Panc1 (cell line): Measurements from ENCODE around the gene COL27A1. TPM values are rescaled to one million over a fixed set of nuclear protein-coding genes. Genes with fewer than 3 reads are reported as not detected.

Experiments
- ATAC-seq: fragments of 200-7000 bp; cut with Tn5 transposase; 2 replicates; pipeline ENCODE4 v1.9.1; 2020; ENCODE audit warnings: mild to moderate bottlenecking, moderate library complexity
- BruUV-seq: library from RNA; stranded (reverse); fragments of 400-500 nt; replicated peaks from 2 replicates; lab custom pipeline; 2021; lab: Mats Ljungman, UMichigan
- CTCF ChIA-PET: fragments of 300-600 bp; sonication (Branson Sonifier 250); formaldehyde crosslinking; loops from one replicate; lab custom pipeline; 2022; ENCODE audit warnings: antibody characterized with exemption; lab: Charles Lee
- POLR2A ChIA-PET: fragments of 300-600 bp; sonication (Branson Sonifier 250); formaldehyde crosslinking; loops from one replicate; lab custom pipeline; 2022; ENCODE audit warnings: antibody characterized with exemption; lab: Charles Lee
- DNase-seq: peaks from one replicate; pipeline ENCODE4 v3.0.0-alpha.2; 2010; ENCODE audit warnings: low read depth, low spot score
- H3K27ac ChIP-seq: 2 replicates; pipeline ENCODE4 v1.5.1; 2011; ENCODE audit warnings: mild to moderate bottlenecking, low read length, inconsistent platforms
- H3K27me3 ChIP-seq: fragments of 200-500 bp; sonication (Bioruptor generic); 2 replicates; pipeline ENCODE4 v1.6.0; 2014; ENCODE audit warnings: low read length, inconsistent platforms; ENCODE audit not compliant: control insufficient read depth, insufficient read depth
- H3K36me3 ChIP-seq: fragments of 200-500 bp; sonication (Bioruptor generic); 2 replicates; pipeline ENCODE4 v1.5.1; 2014; ENCODE audit warnings: inconsistent platforms, mild to moderate bottlenecking, low read length, moderate library complexity; ENCODE audit not compliant: control insufficient read depth, insufficient read depth
- H3K4me1 ChIP-seq: 2 replicates; pipeline ENCODE4 v1.5.1; 2011; ENCODE audit warnings: inconsistent platforms, mild to moderate bottlenecking, low read length, moderate library complexity; ENCODE audit not compliant: control insufficient read depth, insufficient read depth
- H3K4me3 ChIP-seq, 2 experiments: 2 replicates each; pipeline ENCODE4 v1.5.1; 2011 to 2012; ENCODE audit warnings: low read depth in 2 of 2, low read length in 2 of 2, mild to moderate bottlenecking in 2 of 2, inconsistent platforms in 1 of 2, moderate library complexity in 1 of 2
- H3K9me3 ChIP-seq: fragments of 200-500 bp; sonication (Bioruptor generic); 2 replicates; pipeline ENCODE4 v1.5.1; 2014; ENCODE audit warnings: low read depth, mild to moderate bottlenecking, inconsistent platforms, low read length, moderate library complexity; ENCODE audit not compliant: control insufficient read depth, insufficient read depth
- CTCF ChIP-seq: fragments of 450-650 bp; IDR thresholded peaks from 2 replicates; pipeline ENCODE4 v1.5.1; 2017; ENCODE audit warnings: mild to moderate bottlenecking
- POLR2AphosphoS5 ChIP-seq: IDR thresholded peaks from 2 replicates; pipeline ENCODE4 v1.6.1; 2012; ENCODE audit warnings: mild to moderate bottlenecking, low read depth, low read length, moderate library complexity
- REST ChIP-seq, 2 experiments: IDR thresholded peaks; 2 replicates each; pipeline ENCODE4 v1.6.1; 2011 to 2012; ENCODE audit warnings: low read depth in 2 of 2, control low read depth in 1 of 2, low read length in 1 of 2, mild to moderate bottlenecking in 1 of 2, moderate library complexity in 1 of 2; ENCODE audit not compliant: insufficient read depth in 1 of 2
- SIN3A ChIP-seq: IDR thresholded peaks from 2 replicates; pipeline ENCODE4 v1.6.1; 2012; ENCODE audit warnings: low read depth, mild to moderate bottlenecking, low read length, moderate library complexity, borderline replicate concordance; ENCODE audit not compliant: insufficient read depth
- TCF7L2 ChIP-seq: IDR thresholded peaks from 2 replicates; pipeline ENCODE4 v1.6.1; 2011; ENCODE audit warnings: mild to moderate bottlenecking, low read depth, low read length, inconsistent platforms
- in situ Hi-C: cut with HindIII; loops from 2 replicates; pipeline ENCODE4 v1.10.0; 2016; ENCODE audit warnings: low sequenced_read_pairs, low pct_unique_long_range_greater_than_20kb
- intact Hi-C: fragments of 100-400 bp; cut with micrococcal nuclease; formaldehyde crosslinking; loops from one replicate; pipeline ENCODE4 v1.10.0; 2022; ENCODE audit not compliant: unreplicated experiment
- total RNA-seq: library from RNA; stranded (reverse); gene quantifications from one replicate; pipeline ENCODE4 v1.2.1, GENCODE V29; 2021; ENCODE audit not compliant: unreplicated experiment

The COL27A1 gene
- total RNA-seq, 1 experiment from 2014 or later: 5.1 TPM

DNA sequence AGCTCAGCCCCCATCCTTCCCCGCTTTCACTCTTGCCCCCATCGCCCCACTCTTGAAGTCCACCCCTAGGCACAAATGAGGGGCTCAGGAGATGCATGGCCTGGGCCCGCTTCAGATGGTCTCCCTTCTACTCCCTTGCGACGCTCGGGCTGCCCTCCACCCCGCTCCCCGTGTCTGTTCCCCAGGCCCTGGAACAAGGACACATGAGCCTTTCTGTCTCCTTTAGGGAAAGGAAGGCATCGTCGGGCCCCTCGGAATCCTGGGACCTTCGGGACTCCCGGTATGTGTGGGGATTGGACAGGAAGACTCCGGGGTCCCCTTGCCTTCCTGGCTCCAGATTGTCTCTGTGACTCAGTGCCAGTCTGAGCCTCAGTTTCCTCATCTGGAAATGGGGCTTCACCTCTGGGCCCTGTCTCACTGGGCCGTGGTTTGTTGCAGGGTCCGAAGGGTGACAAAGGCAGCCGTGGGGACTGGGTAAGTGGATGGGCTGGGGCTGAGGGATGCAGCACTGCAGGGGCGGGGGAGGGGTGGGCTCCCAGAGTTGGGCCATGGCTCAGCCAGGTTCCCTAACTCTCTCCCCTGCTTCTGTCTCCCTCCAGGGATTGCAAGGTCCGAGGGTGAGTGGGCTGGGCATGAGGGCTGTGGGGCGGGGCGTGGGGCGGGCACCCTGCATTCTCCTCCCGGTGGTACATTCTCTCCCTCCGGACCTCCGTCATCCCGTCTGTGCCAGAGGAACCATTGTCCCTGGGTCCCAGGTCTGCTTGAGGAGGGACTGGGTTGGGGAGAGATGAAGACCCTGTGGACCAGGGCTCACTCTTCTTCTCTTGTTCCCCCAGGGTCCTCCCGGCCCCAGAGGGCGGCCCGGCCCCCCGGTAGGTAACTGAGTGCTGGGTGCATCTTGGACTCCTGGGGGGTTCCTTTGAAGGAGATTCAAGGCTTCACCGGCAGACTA is 145.8 kb downstream of the COL27A1 start:
- H3K4me3 ChIP-seq: no peak overlapping the region
- no peak overlapping the region for H3K27ac ChIP-seq
- intact Hi-C loops: loop anchor here (5.0 kb wide), 1 partner anchor 219 kb away; no protein-coding TSS in a partner anchor
- H3K9me3 ChIP-seq: no peaks in the 10 kb centered on the region
- no peaks in the 10 kb centered on the region for H3K36me3 ChIP-seq
- ATAC-seq (no peak), DNase-seq (no peak)
- ChIA-PET POLR2A (no interaction called here), CTCF (no interaction called here)
- H3K27me3 ChIP-seq: no peaks in the 10 kb centered on the region
- in situ Hi-C loops: no loop called here
- TF ChIP-seq POLR2AphosphoS5: no peak
- no peak for TF ChIP-seq REST (IDR thresholded peaks at IDR 0.05; ENCODE audit: insufficient read depth in 1 of 2, low read depth in 2 of 2, low read length in 1 of 2)
- no peak for TF ChIP-seq TCF7L2
- no TSS peak for BruUV-seq
- H3K4me1 ChIP-seq: no peaks in the 10 kb centered on the region

GRCh38 chr9:114301798-114302565 is 146.6 kb downstream of the COL27A1 start:
- H3K27me3 ChIP-seq: no peaks in the 10 kb centered on the region
- H3K4me1 ChIP-seq: no peaks in the 10 kb centered on the region
- no peak overlapping the region for H3K27ac ChIP-seq
- no peaks in the 10 kb centered on the region for H3K36me3 ChIP-seq
- no peaks in the 10 kb centered on the region for H3K9me3 ChIP-seq
- no TSS peak for BruUV-seq
- in situ Hi-C loops (no loop called here), intact Hi-C loops (loop anchor here (5.0 kb wide), 1 partner anchor 220 kb away; no protein-coding TSS in a partner anchor)
- TF ChIP-seq TCF7L2 (no peak), POLR2AphosphoS5 (no peak), REST (IDR thresholded peaks at IDR 0.05; ENCODE audit: insufficient read depth in 1 of 2, low read depth in 2 of 2, low read length in 1 of 2) (no peak), CTCF (no peak), SIN3A (no peak)
- ATAC-seq (no peak), DNase-seq (no peak)
- H3K4me3 ChIP-seq: no peak overlapping the region
- ChIA-PET POLR2A (no interaction called here), CTCF (no interaction called here)
